BJ (cell line): Measurements from ENCODE around the gene RAB40C. TPM values are rescaled to one million over a fixed set of nuclear protein-coding genes. Genes with fewer than 3 reads are reported as not detected.

Experiments
- CTCF ChIA-PET: fragments of 350-600 bp; formaldehyde crosslinking; extraction: SDS; loops from one replicate; lab custom pipeline; 2021; ENCODE audit warnings: antibody characterized with exemption, inconsistent platforms; lab: Yijun Ruan, JAX
- POLR2A ChIA-PET: fragments of 300-600 bp; sonication (Branson Sonifier 250); formaldehyde crosslinking; extraction: SDS; loops from one replicate; lab custom pipeline; 2021; ENCODE audit warnings: antibody characterized with exemption; lab: Charles Lee
- DNase-seq: peaks from one replicate; pipeline ENCODE4 v3.0.0-alpha.2; 2011; ENCODE audit warnings: low read depth
- H3K27me3 ChIP-seq: 2 replicates; pipeline ENCODE4 v1.6.0; 2011; ENCODE audit warnings: low read length; ENCODE audit not compliant: control insufficient read depth, insufficient read depth
- H3K36me3 ChIP-seq: 2 replicates; pipeline ENCODE4 v1.5.1; 2011; ENCODE audit warnings: low read length; ENCODE audit not compliant: control insufficient read depth, insufficient read depth
- H3K4me3 ChIP-seq: 2 replicates; pipeline ENCODE4 v1.5.1; 2011; ENCODE audit warnings: low read depth, mild to moderate bottlenecking, control low read depth, low read length
- CTCF ChIP-seq: IDR thresholded peaks from 2 replicates; pipeline ENCODE4 v1.5.1; 2011; ENCODE audit warnings: low read depth, mild to moderate bottlenecking, control low read depth, inconsistent platforms, low read length, moderate library complexity; ENCODE audit not compliant: insufficient read depth
- polyA plus RNA-seq: library from polyadenylated mRNA; depleted of rRNA; stranded (reverse); fragments of >200 nt; gene quantifications from 2 replicates; pipeline ENCODE4 v1.2.3, GENCODE V29; 2011

The RAB40C gene
- polyA plus RNA-seq, 1 experiment = 7.6 TPM

- no peak for DNase-seq
- H3K36me3 ChIP-seq = peaks cover 5% of the 10 kb centered on the region
- ChIA-PET CTCF (interaction anchor here (0.7 to 2.4 kb wide), 8 partner anchors 8 to 67 kb away, joined by 3 to 8 read pairs (median 4); partner anchors contain the start of genes MCRIP2 and STUB1), POLR2A (no interaction called here)
- H3K4me3 ChIP-seq = no peak overlapping the region
- H3K27me3 ChIP-seq = no peaks in the 10 kb centered on the region
- peak; percentile 54 for TF ChIP-seq CTCF
These were observed 70.8 kb downstream of the RAB40C start for GRCh38 chr16:660459-661183.

- peaks cover 5% of the 10 kb centered on the region for H3K36me3 ChIP-seq
- no peaks in the 10 kb centered on the region for H3K27me3 ChIP-seq
- no peak overlapping the region for H3K4me3 ChIP-seq
- TF ChIP-seq CTCF = no peak
- DNase-seq = no peak
- POLR2A ChIA-PET = no interaction called here
- CTCF ChIA-PET = interaction anchor here (0.7 to 2.4 kb wide), 7 partner anchors 9 to 19 kb away, joined by 3 to 8 read pairs (median 4); partner anchors contain the start of genes MCRIP2 and STUB1
These were observed 71.4 kb downstream of the RAB40C start for GRCh38 chr16:661184-661821.

- peaks cover 5% of the 10 kb centered on the region for H3K36me3 ChIP-seq
- no peak overlapping the region for H3K4me3 ChIP-seq
- ChIA-PET POLR2A (no interaction called here), CTCF (interaction anchor here (0.8 to 2.4 kb wide), 4 partner anchors 10 to 84 kb away, joined by 3 to 8 read pairs (median 6); partner anchors contain the start of gene STUB1)
- no peak for DNase-seq
- no peak for TF ChIP-seq CTCF
- H3K27me3 ChIP-seq = no peaks in the 10 kb centered on the region
These were observed 72.2 kb downstream of the RAB40C start for GRCh38 chr16:662095-662494.

- CTCF ChIA-PET = interaction anchor here (0.8 to 2.4 kb wide), 4 partner anchors 14 to 85 kb away, joined by 3 to 7 read pairs (median 4); partner anchors contain the start of gene STUB1
- Histone ChIP-seq H3K27me3 (no peaks in the 10 kb centered on the region), H3K36me3 (peaks cover 5% of the 10 kb centered on the region), H3K4me3 (no peak overlapping the region)
- DNase-seq = no peak
- TF ChIP-seq CTCF = no peak
- POLR2A ChIA-PET = no interaction called here
These were observed 72.7 kb downstream of the RAB40C start for GRCh38 chr16:662597-662996.

- TF ChIP-seq CTCF = no peak
- DNase-seq = no peak
- peaks cover 23% of the 10 kb centered on the region for H3K36me3 ChIP-seq
- POLR2A ChIA-PET = no interaction called here
- no peak overlapping the region for H3K4me3 ChIP-seq
- CTCF ChIA-PET = interaction anchor here (0.9 to 3.1 kb wide), 3 partner anchors 9 to 23 kb away, joined by 3 to 20 read pairs (median 4); partner anchors contain the start of genes STUB1 and WDR24
- H3K27me3 ChIP-seq = no peaks in the 10 kb centered on the region
These were observed 76.7 kb downstream of the RAB40C start for GRCh38 chr16:666572-666971.
